SK-N-SH treated with all-trans-retinoic acid at 6 μM for 48 hours (cell line): ENCODE measurements around the gene PAK6.

Experiments
- POU6F1 ChIP-seq: fragments of 250-450 bp; sonication (Bioruptor Pico); IDR thresholded peaks from 2 replicates; pipeline ENCODE4 v1.8.0; 2021; ENCODE audit warnings: low read depth, mild to moderate bottlenecking, moderate library complexity, borderline replicate concordance
- ZFP3 ChIP-seq: fragments of 250-450 bp; sonication (Bioruptor Pico); IDR thresholded peaks from 2 replicates; pipeline ENCODE4 v1.5.0; 2020; ENCODE audit warnings: mild to moderate bottlenecking, moderate library complexity
- ZNF565 ChIP-seq: fragments of 450-650 bp; formaldehyde crosslinking; conservative IDR thresholded peaks from 2 replicates; pipeline ENCODE4 v1.5.0; 2020; ENCODE audit warnings: low read depth, mild to moderate bottlenecking, moderate library complexity

GRCh38 chr15:40317580-40317979, 78.7 kb downstream of the PAK6 start:
- TF ChIP-seq ZFP3 (CRISPR knock-in tag) = no peak
- no peak for TF ChIP-seq ZNF565 (CRISPR knock-in tag)
- no peak for TF ChIP-seq POU6F1 (CRISPR knock-in tag)
